Activated CD4-positive, alpha-beta memory T cell treated with anti-CD3 and anti-CD28 coated beads, Interleukin-2, amount 10 ng/mL, durations not matched to agents 7 days and 5 days (primary cell): ENCODE measurements around the gene CALR3. TPM values are rescaled to one million over a fixed set of nuclear protein-coding genes. Genes with fewer than 3 reads are reported as not detected.

ENCODE experiments used
- CTCF ChIA-PET: fragments of 350-600 bp; sonication (Branson Sonifier 250); formaldehyde crosslinking; loops from one replicate; lab custom pipeline; 2021; ENCODE audit warnings: antibody characterized with exemption, inconsistent platforms; lab: Charles Lee
- POLR2A ChIA-PET: fragments of 350-600 bp; sonication (Branson Sonifier 250); formaldehyde crosslinking; loops from one replicate; lab custom pipeline; 2021; ENCODE audit warnings: antibody characterized with exemption; lab: Charles Lee
- DNase-seq: peaks from one replicate; pipeline ENCODE4 v3.0.0-alpha.2; 2020
- H3K27ac Mint-ChIP-seq: one replicate; pipeline ENCODE4 v1.8.0; 2021; ENCODE audit warnings: mild to moderate bottlenecking, mixed read lengths
- H3K27me3 Mint-ChIP-seq: one replicate; pipeline ENCODE4 v1.8.0; 2021; ENCODE audit warnings: mixed read lengths
- H3K36me3 Mint-ChIP-seq: one replicate; pipeline ENCODE4 v1.8.0; 2021; ENCODE audit warnings: low read depth, mixed read lengths
- H3K4me1 Mint-ChIP-seq: one replicate; pipeline ENCODE4 v1.8.0; 2021; ENCODE audit warnings: mixed read lengths
- H3K4me3 Mint-ChIP-seq: one replicate; pipeline ENCODE4 v1.8.0; 2021; ENCODE audit warnings: mild to moderate bottlenecking, mixed read lengths
- H3K9me3 Mint-ChIP-seq: one replicate; pipeline ENCODE4 v1.8.0; 2021; ENCODE audit warnings: mixed read lengths
- total RNA-seq, 2 experiments: library from RNA; stranded (reverse); gene quantifications; one replicate each; pipeline ENCODE4 v1.2.3, GENCODE V29; 2021

The CALR3 gene
- total RNA-seq, 2 experiments from 2014 or later, result not detected

- H3K4me3 Mint-ChIP-seq, result no peak overlapping the region
- H3K27me3 Mint-ChIP-seq, result no peaks in the 10 kb centered on the region
- peaks cover 59% of the 10 kb centered on the region for H3K4me1 Mint-ChIP-seq
- H3K27ac Mint-ChIP-seq, result no peak overlapping the region
- DNase-seq, result no peak
- peaks cover 15% of the 10 kb centered on the region for H3K36me3 Mint-ChIP-seq
- ChIA-PET POLR2A (no interaction called here), CTCF (no interaction called here)
- H3K9me3 Mint-ChIP-seq, result peaks cover 6% of the 10 kb centered on the region
These were observed 50.5 kb downstream of the CALR3 start for GRCh38 chr19:16445238-16446107.

- CTCF ChIA-PET, result no interaction called here
- Mint-ChIP-seq H3K36me3 (peaks cover 14% of the 10 kb centered on the region), H3K27ac (peak overlapping the region; percentile 47), H3K4me1 (peaks cover 48% of the 10 kb centered on the region), H3K4me3 (no peak overlapping the region), H3K9me3 (no peaks in the 10 kb centered on the region), H3K27me3 (no peaks in the 10 kb centered on the region)
- POLR2A ChIA-PET, result no interaction called here
- DNase-seq, result no peak
These were observed 51.7 kb downstream of the CALR3 start for GRCh38 chr19:16444269-16444600.

GRCh38 chr19:16442386-16443276 lies 53.3 kb downstream of the CALR3 start:
- H3K36me3 Mint-ChIP-seq, result peaks cover 12% of the 10 kb centered on the region
- no peaks in the 10 kb centered on the region for H3K9me3 Mint-ChIP-seq
- ChIA-PET CTCF (interaction anchor here (1.3 kb wide), 1 partner anchor 29 kb away, joined by 3 read pairs; the partner anchor contains the start of gene EPS15L1), POLR2A (interaction anchor here (0.9 kb wide), 1 partner anchor 72 kb away, joined by 3 read pairs; no protein-coding TSS in a partner anchor)
- H3K27ac Mint-ChIP-seq, result no peak overlapping the region
- no peak for DNase-seq
- H3K4me1 Mint-ChIP-seq, result peaks cover 39% of the 10 kb centered on the region
- H3K4me3 Mint-ChIP-seq, result no peak overlapping the region
- no peaks in the 10 kb centered on the region for H3K27me3 Mint-ChIP-seq

GRCh38 chr19:16441661-16442162 lies 54.3 kb downstream of the CALR3 start:
- H3K36me3 Mint-ChIP-seq, result peaks cover 21% of the 10 kb centered on the region
- H3K4me1 Mint-ChIP-seq, result peaks cover 36% of the 10 kb centered on the region
- peak; percentile 42 for DNase-seq
- no peak overlapping the region for H3K27ac Mint-ChIP-seq
- H3K9me3 Mint-ChIP-seq, result no peaks in the 10 kb centered on the region
- CTCF ChIA-PET, result interaction anchor here (0.8 to 1.3 kb wide), 3 partner anchors 8 to 30 kb away, joined by 3 to 7 read pairs (median 3); partner anchors contain the start of gene EPS15L1
- H3K27me3 Mint-ChIP-seq, result no peaks in the 10 kb centered on the region
- no peak overlapping the region for H3K4me3 Mint-ChIP-seq
- POLR2A ChIA-PET, result interaction anchor here (0.9 kb wide), 1 partner anchor 71 kb away, joined by 3 read pairs; no protein-coding TSS in a partner anchor

DNA sequence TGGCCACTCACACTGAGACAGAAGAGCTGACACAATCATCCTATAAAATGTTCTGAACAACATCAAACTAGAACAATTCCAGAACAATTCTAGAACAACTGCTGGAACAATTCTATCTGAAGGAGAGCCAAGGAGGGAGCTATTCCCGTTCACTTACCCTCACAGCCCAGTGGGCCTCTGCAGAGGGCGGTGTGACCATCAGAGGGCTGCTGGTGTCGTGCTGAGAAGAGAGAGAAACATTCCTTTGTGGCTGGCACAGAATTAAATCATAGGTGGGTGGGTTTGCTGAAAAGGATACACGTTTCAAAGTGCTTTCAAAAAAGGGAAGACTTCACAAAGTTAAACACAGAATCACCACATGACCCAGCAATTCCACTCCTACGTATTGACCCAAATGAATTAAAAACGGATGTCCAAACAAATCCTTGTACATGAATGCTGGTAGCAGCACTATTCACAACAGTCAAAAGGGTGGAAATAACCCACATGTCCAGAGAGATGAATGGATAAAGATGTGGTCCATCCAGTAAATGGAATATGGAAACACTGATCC lies 59.1 kb downstream of the CALR3 start:
- Mint-ChIP-seq H3K27me3 (no peaks in the 10 kb centered on the region), H3K36me3 (peaks cover 38% of the 10 kb centered on the region), H3K9me3 (no peaks in the 10 kb centered on the region), H3K4me1 (peaks cover 24% of the 10 kb centered on the region), H3K27ac (no peak overlapping the region), H3K4me3 (no peak overlapping the region)
- ChIA-PET CTCF (no interaction called here), POLR2A (no interaction called here)
- DNase-seq, result no peak

DNA sequence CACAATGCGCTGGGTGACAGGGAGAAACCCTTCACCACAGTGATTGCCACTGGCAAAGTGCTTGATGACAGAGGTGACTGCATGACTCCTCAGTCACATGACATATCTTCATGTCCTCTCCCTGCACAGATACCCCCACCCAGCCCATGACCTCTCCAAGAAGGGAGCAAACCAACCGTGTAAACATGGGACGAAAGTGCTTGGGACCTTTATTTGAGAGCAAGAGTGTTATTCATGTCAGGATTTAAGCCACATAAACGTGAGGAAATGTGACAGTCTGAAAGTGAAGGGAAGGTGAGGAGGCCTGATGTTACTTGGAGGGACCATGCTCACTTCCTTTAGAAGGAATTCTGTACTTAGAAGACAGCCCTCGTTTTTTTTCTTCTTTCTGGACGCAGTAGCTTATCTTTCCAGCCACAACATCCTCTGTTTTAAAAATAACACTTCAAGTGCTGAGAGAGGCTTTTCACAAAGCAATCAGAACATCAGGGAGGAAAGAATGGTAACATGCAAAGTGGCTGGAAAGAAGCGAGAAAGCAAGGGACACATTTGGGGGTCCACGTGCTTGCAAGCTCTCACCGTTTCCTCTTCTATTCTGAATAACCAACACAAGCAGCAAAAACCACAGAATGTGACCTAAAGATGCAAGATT lies 59.8 kb downstream of the CALR3 start:
- Mint-ChIP-seq H3K4me3 (no peak overlapping the region), H3K27ac (peak overlapping the region; percentile 30), H3K27me3 (no peaks in the 10 kb centered on the region), H3K9me3 (no peaks in the 10 kb centered on the region), H3K4me1 (peaks cover 24% of the 10 kb centered on the region), H3K36me3 (peaks cover 40% of the 10 kb centered on the region)
- ChIA-PET CTCF (no interaction called here), POLR2A (no interaction called here)
- DNase-seq, result no peak

DNA sequence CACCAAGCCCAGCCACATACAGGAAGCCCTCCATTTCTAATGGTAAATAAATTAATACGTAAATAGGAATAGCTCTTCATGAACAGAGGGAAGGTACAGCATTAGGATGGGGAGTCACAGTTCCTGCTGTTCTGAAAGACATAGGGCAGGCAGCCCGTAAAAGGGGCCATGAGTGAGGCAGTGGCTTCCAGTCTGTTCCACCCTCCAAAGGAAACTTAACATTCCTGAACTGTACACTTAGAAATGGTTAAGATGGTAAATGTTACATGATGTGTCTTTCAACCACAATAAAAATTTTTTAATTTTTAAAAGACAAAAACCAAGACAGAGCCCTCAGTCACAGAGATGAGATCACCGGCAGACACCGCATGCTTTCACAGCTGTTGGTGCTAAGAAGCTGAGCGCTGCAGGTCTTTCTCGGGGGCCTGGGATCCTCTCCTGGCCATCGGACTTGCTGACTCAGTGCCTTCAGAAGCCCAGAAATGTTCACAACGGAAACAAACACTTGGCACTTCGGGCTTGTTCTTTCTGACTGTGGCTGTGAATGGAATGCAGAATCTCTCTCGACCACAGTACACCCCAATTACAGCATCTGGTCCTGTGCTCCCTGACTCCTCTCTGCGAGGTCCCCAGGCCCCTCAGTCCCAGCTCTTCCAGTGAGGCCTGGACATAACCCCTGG lies 60.6 kb downstream of the CALR3 start:
- no peaks in the 10 kb centered on the region for H3K27me3 Mint-ChIP-seq
- H3K9me3 Mint-ChIP-seq, result no peaks in the 10 kb centered on the region
- peaks cover 23% of the 10 kb centered on the region for H3K4me1 Mint-ChIP-seq
- ChIA-PET POLR2A (no interaction called here), CTCF (no interaction called here)
- H3K36me3 Mint-ChIP-seq, result peaks cover 38% of the 10 kb centered on the region
- no peak for DNase-seq
- H3K4me3 Mint-ChIP-seq, result no peak overlapping the region
- H3K27ac Mint-ChIP-seq, result peak overlapping the region; percentile 50

GRCh38 chr19:16433986-16434385 lies 62.0 kb downstream of the CALR3 start:
- Mint-ChIP-seq H3K4me1 (peaks cover 31% of the 10 kb centered on the region), H3K27ac (no peak overlapping the region), H3K4me3 (no peak overlapping the region), H3K9me3 (no peaks in the 10 kb centered on the region), H3K27me3 (no peaks in the 10 kb centered on the region), H3K36me3 (peaks cover 39% of the 10 kb centered on the region)
- no peak for DNase-seq
- CTCF ChIA-PET, result no interaction called here
- POLR2A ChIA-PET, result no interaction called here

DNA sequence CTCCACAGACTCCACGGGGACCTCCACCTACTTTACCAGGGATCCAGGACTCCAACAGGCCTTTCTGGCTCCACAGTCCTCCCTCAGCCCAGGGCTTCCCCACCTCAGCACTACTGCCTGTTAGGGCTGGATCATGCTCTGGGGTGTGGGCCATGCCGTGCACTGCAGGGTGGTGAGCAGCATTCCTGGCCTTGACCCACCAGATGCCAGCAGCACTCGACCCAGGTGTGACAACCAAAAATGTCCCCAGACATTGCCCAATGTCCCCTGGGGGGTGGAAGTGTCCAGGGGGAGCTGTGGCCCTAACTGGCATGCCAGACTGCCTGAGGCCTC lies 66.2 kb downstream of the CALR3 start:
- no peak for DNase-seq
- H3K9me3 Mint-ChIP-seq, result no peaks in the 10 kb centered on the region
- H3K27ac Mint-ChIP-seq, result peak overlapping the region; percentile 49
- H3K27me3 Mint-ChIP-seq, result no peaks in the 10 kb centered on the region
- H3K4me1 Mint-ChIP-seq, result peaks cover 35% of the 10 kb centered on the region
- peaks cover 50% of the 10 kb centered on the region for H3K36me3 Mint-ChIP-seq
- ChIA-PET CTCF (no interaction called here), POLR2A (no interaction called here)
- no peak overlapping the region for H3K4me3 Mint-ChIP-seq

DNA sequence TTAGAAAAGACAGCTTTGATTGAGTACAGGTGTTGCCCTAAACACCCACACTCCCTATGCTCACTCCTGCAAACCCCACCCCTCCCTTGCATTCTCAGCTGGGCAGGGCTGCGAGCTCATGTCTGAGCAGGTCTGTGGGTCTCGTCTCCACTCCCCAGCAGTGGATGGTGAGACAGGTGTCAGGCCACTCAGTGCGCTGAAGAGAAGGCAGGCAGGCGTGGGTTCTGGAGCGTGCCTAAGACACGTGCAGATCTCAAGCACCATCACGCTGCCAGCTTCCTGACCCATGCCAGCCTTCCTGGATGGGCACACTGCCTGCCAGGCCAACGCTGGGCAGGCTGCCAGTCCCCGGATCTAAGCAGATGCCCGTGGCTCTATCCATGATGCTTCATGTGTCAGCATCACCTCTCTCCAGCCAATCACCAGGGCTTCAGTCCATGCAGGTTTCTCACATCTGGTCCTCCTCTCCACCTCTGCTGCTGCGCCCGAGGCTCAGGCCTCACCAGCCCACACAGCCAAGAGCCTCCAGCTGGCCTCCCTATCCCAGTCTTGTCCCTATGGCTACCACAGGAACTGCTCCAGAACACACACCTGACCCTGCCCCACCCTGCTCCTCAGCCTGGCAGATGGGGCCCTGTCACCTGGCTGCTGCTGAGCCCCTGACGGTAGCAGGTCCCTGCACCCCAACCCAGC lies 66.8 kb downstream of the CALR3 start:
- no peak overlapping the region for H3K4me3 Mint-ChIP-seq
- POLR2A ChIA-PET, result interaction anchor here (1.0 kb wide), 1 partner anchor 42 kb away, joined by 3 read pairs; no protein-coding TSS in a partner anchor
- H3K27me3 Mint-ChIP-seq, result no peaks in the 10 kb centered on the region
- H3K36me3 Mint-ChIP-seq, result peaks cover 46% of the 10 kb centered on the region
- no peak for DNase-seq
- peak overlapping the region; percentile 49 for H3K27ac Mint-ChIP-seq
- H3K9me3 Mint-ChIP-seq, result no peaks in the 10 kb centered on the region
- CTCF ChIA-PET, result no interaction called here
- H3K4me1 Mint-ChIP-seq, result peaks cover 34% of the 10 kb centered on the region
